GM23248 (cell line): Measurements from ENCODE around the gene DHRS7B. TPM values are rescaled to one million over a fixed set of nuclear protein-coding genes. Genes with fewer than 3 reads are reported as not detected.
A peak's percentile ranks its signal among the peaks of the same experiment; 100 is the strongest.

Experiments
- DNase-seq: peaks from one replicate; pipeline ENCODE4 v3.0.0-alpha.2; 2015
- H2AFZ ChIP-seq: fragments of 200-600 bp; sonication (generic); 2 replicates; pipeline ENCODE4 v1.6.1; 2016; ENCODE audit warnings: antibody characterized with exemption
- H3F3A ChIP-seq: fragments of 200-600 bp; sonication (generic); 2 replicates; pipeline ENCODE4 v1.6.1; 2016; ENCODE audit warnings: mild to moderate bottlenecking, antibody characterized with exemption, mixed run types; ENCODE audit not compliant: insufficient read depth
- H3K27ac ChIP-seq: fragments of 200-600 bp; sonication (generic); 2 replicates; pipeline ENCODE4 v1.5.1; 2016; ENCODE audit warnings: mild to moderate bottlenecking
- H3K27me3 ChIP-seq: fragments of 200-600 bp; sonication (generic); replicated peaks from 2 replicates; pipeline ENCODE4 v1.6.1; 2016; ENCODE audit warnings: mild to moderate bottlenecking; ENCODE audit not compliant: insufficient read depth
- H3K36me3 ChIP-seq: fragments of 200-600 bp; sonication (generic); 2 replicates; pipeline ENCODE4 v1.6.1; 2016; ENCODE audit warnings: low read depth, mild to moderate bottlenecking
- H3K4me1 ChIP-seq: fragments of 200-600 bp; sonication (generic); 2 replicates; pipeline ENCODE4 v1.6.1; 2016; ENCODE audit warnings: mild to moderate bottlenecking; ENCODE audit not compliant: insufficient read depth
- H3K4me2 ChIP-seq: fragments of 200-600 bp; sonication (generic); one replicate; pipeline ENCODE4 v1.6.1; 2016; ENCODE audit warnings: mild to moderate bottlenecking; ENCODE audit not compliant: unreplicated experiment
- H3K4me3 ChIP-seq: fragments of 200-600 bp; sonication (generic); 2 replicates; pipeline ENCODE4 v1.5.1; 2016; ENCODE audit warnings: mild to moderate bottlenecking
- H3K79me2 ChIP-seq: fragments of 200-600 bp; sonication (generic); 2 replicates; pipeline ENCODE4 v1.6.1; 2016; ENCODE audit warnings: mild to moderate bottlenecking; ENCODE audit not compliant: insufficient read depth
- H3K9ac ChIP-seq: fragments of 200-600 bp; sonication (generic); 2 replicates; pipeline ENCODE4 v1.6.1; 2016; ENCODE audit warnings: mild to moderate bottlenecking
- H3K9me2 ChIP-seq: fragments of 200-600 bp; sonication (generic); 2 replicates; pipeline ENCODE4 v1.6.1; 2016; ENCODE audit warnings: mixed run types, mild to moderate bottlenecking, moderate library complexity; ENCODE audit not compliant: insufficient read depth
- H3K9me3 ChIP-seq: fragments of 200-600 bp; sonication (generic); one replicate; pipeline ENCODE4 v1.6.1; 2017; ENCODE audit warnings: low read depth
- H4K20me1 ChIP-seq: fragments of 200-600 bp; sonication (generic); 2 replicates; pipeline ENCODE4 v1.6.0; 2016; ENCODE audit not compliant: insufficient read depth
- EZH2 ChIP-seq: fragments of 200-600 bp; sonication (generic); IDR thresholded peaks from 2 replicates; pipeline ENCODE4 v1.6.1; 2018; ENCODE audit warnings: antibody characterized with exemption, mild to moderate bottlenecking; ENCODE audit not compliant: insufficient read depth, poor library complexity, severe bottlenecking
- EZH2phosphoT487 ChIP-seq: fragments of 200-600 bp; sonication (generic); IDR thresholded peaks from 2 replicates; pipeline ENCODE4 v1.6.1; 2018; ENCODE audit warnings: antibody characterized with exemption, moderate library complexity, mild to moderate bottlenecking, low read depth; ENCODE audit not compliant: insufficient read depth
- WGBS, 2 experiments: methylation state at CpG; one replicate each; pipeline ENCODE4 v1.1.6; 2015 to 2017; ENCODE audit warnings: low lambda C conversion rate in 2 of 2, low coverage in 1 of 2; ENCODE audit errors: missing lambda C conversion rate in 2 of 2; 5-methylcytosine and 5-hydroxymethylcytosine counted together
- in situ Hi-C: fragments of 300-500 bp; cut with MboI; formaldehyde crosslinking; loops from 2 replicates; pipeline ENCODE4 v1.15.0; 2020
- polyA plus RNA-seq: library from polyadenylated mRNA; unstranded; fragments of >200 nt; fragmentation: Nextera tagmentation; extraction: Ambion mirVana; gene quantifications from 2 replicates; pipeline ENCODE4 v1.2.1, GENCODE V29; 2016
- total RNA-seq: library from RNA; depleted of rRNA; stranded (reverse); fragments of >200 nt; shearing (Covaris generic); gene quantifications from 2 replicates; pipeline ENCODE4 v1.2.3, GENCODE V29; 2014

Gene DHRS7B
- total and polyA plus RNA-seq, 2 experiments from 2014 or later: 34.7 to 36.9 TPM

- 93 to 96% methylated on average over 20 of the region's 20 CpGs for WGBS, 2 experiments
- Histone ChIP-seq H3K9me3 (no peaks in the 10 kb centered on the region), H3F3A (peaks cover 12% of the 10 kb centered on the region; the same call in 1 of the 2 replicates), H3K9ac (no peak overlapping the region), H4K20me1 (no peaks in the 10 kb centered on the region), H3K9me2 (no peaks in the 10 kb centered on the region), H3K27me3 (no peaks in the 10 kb centered on the region), H3K4me3 (no peak overlapping the region), H3K79me2 (peaks cover 96% of the 10 kb centered on the region), H3K36me3 (peaks cover 12% of the 10 kb centered on the region; the same call in 1 of the 2 replicates), H3K4me1 (peaks cover 21% of the 10 kb centered on the region), H3K4me2 (no peak overlapping the region), H2AFZ (no peak overlapping the region), H3K27ac (peak overlapping the region; percentile 69; the same call in 1 of the 2 replicates)
- TF ChIP-seq EZH2 (no peak), EZH2phosphoT487 (no peak)
- in situ Hi-C loops: loop anchor here (25.0 kb wide), 1 partner anchor 111 kb away; no protein-coding TSS in a partner anchor
- no peak for DNase-seq
Measured at GRCh38 chr17:21198411-21198810, 71.6 kb downstream of the DHRS7B start.

GRCh38 chr17:21199311-21199710 is 72.5 kb downstream of the DHRS7B start:
- peaks cover 12% of the 10 kb centered on the region; the same call in 1 of the 2 replicates for H3K36me3 ChIP-seq
- H2AFZ ChIP-seq: no peak overlapping the region
- peak overlapping the region; percentile 69 for H3K27ac ChIP-seq
- no peaks in the 10 kb centered on the region for H4K20me1 ChIP-seq
- no peaks in the 10 kb centered on the region for H3K9me3 ChIP-seq
- in situ Hi-C loops: loop anchor here (25.0 kb wide), 1 partner anchor 112 kb away; no protein-coding TSS in a partner anchor
- H3K4me3 ChIP-seq: no peak overlapping the region
- H3F3A ChIP-seq: peaks cover 12% of the 10 kb centered on the region; the same call in 1 of the 2 replicates
- DNase-seq: peak; percentile 91
- H3K79me2 ChIP-seq: peaks cover 97% of the 10 kb centered on the region
- H3K9ac ChIP-seq: peak overlapping the region; percentile 51
- TF ChIP-seq EZH2 (no peak), EZH2phosphoT487 (no peak)
- peak overlapping the region; percentile 34 for H3K4me2 ChIP-seq
- peaks cover 22% of the 10 kb centered on the region for H3K4me1 ChIP-seq
- no peaks in the 10 kb centered on the region for H3K9me2 ChIP-seq
- H3K27me3 ChIP-seq: no peaks in the 10 kb centered on the region
- WGBS, 2 experiments: 25 to 34% methylated on average over 9 of the region's 9 CpGs

- in situ Hi-C loops: loop anchor here (25.0 kb wide), 1 partner anchor 113 kb away; no protein-coding TSS in a partner anchor
- peak overlapping the region; percentile 34 for H3K4me2 ChIP-seq
- 83 to 85% methylated on average over 9 to 10 of the region's 10 CpGs for WGBS, 2 experiments
Measured at GRCh38 chr17:21199856-21200255, 73.1 kb downstream of the DHRS7B start.

GRCh38 chr17:21200590-21201297 is 74.0 kb downstream of the DHRS7B start:
- Histone ChIP-seq H4K20me1 (no peaks in the 10 kb centered on the region), H3K79me2 (peaks cover 100% of the 10 kb centered on the region), H3K9me3 (no peaks in the 10 kb centered on the region), H3K4me3 (no peak overlapping the region), H3K36me3 (peaks cover 12% of the 10 kb centered on the region; the same call in 1 of the 2 replicates), H3K4me1 (peaks cover 27% of the 10 kb centered on the region), H3K27me3 (no peaks in the 10 kb centered on the region), H3K9ac (peak overlapping the region; percentile 37; the same call in 1 of the 2 replicates), H3K9me2 (no peaks in the 10 kb centered on the region), H3K4me2 (peak overlapping the region; percentile 9), H3F3A (peaks cover 12% of the 10 kb centered on the region; the same call in 1 of the 2 replicates), H3K27ac (peak overlapping the region; percentile 33; the same call in 1 of the 2 replicates), H2AFZ (no peak overlapping the region)
- peak; percentile 13 for DNase-seq
- 73% methylated on average over 15 of the region's 15 CpGs for WGBS, 2 experiments
- in situ Hi-C loops: no loop called here
- TF ChIP-seq EZH2phosphoT487: no peak

More at GRCh38 chr17:21199856-21200255, 73.1 kb downstream of the DHRS7B start:
- Histone ChIP-seq H3K27me3 (no peaks in the 10 kb centered on the region), H3K4me1 (peaks cover 27% of the 10 kb centered on the region), H3K9ac (peak overlapping the region; percentile 51), H3F3A (peaks cover 12% of the 10 kb centered on the region; the same call in 1 of the 2 replicates), H3K4me3 (no peak overlapping the region), H3K79me2 (peaks cover 99% of the 10 kb centered on the region), H3K36me3 (peaks cover 12% of the 10 kb centered on the region; the same call in 1 of the 2 replicates), H4K20me1 (no peaks in the 10 kb centered on the region), H2AFZ (no peak overlapping the region), H3K27ac (peak overlapping the region; percentile 69), H3K9me2 (no peaks in the 10 kb centered on the region), H3K9me3 (no peaks in the 10 kb centered on the region)
- no peak for TF ChIP-seq EZH2
- no peak for TF ChIP-seq EZH2phosphoT487
- no peak for DNase-seq
